ENCODE results near the gene C9orf153. TPM values are rescaled to one million over a fixed set of nuclear protein-coding genes. Genes with fewer than 3 reads are reported as not detected.
"Not testable (repeated sequence)": the region's sequence is repeated elsewhere in the genome, so short reads cannot be mapped to it uniquely, and the experiment has no call there.

Gene C9orf153
- total RNA-seq, 2 donors from 2014 or later = 0.68 to 0.92 TPM

DNA sequence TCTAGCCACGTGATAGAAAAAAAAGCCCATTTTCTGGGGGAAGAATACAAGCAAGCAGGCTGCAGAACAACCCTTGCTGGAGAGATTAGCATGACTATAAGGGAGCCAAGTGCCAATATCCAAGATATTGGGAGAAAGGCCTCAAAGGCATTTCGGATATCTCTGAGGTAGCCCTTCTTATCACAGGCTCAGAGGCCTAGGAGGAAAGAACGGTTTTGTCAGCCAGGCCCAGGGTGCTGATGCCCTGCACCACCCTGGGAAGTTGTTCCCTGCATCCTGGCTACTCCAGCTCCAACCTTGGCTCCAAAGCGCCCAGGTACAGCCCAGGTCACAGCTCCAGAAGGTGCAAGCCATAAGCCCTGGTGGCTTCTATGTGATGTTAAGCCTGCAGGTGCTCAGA lies 66.4 kb downstream of the C9orf153 start:
- H3K36me3 ChIP-seq = no peaks in the 10 kb centered on the region
- no peak for DNase-seq (ENCODE audit: low spot score)

DNA sequence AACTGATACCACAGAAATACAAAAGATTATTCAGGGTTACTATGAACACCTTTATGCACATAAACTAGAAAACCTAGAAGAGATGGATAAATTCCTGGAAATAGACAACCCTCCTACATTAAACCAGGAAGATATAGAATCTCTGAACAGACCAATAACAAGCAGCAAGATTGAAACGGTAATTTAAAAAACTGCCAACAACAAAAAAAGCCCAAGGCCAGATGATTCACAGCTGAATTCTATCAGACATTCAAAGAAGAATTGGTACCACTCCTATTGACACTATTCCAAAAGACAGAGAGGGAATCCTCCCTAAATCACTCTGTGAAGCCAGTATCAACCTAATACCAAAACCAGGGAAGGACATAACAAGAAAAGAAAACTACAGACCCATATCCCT lies 68.8 kb downstream of the C9orf153 start:
- ATAC-seq (ENCODE audit: insufficient number of reproducible peaks, low FRiP score, low read depth); H3K36me3 ChIP-seq; H3K27ac ChIP-seq: not testable (repeated sequence)

More for the DNA sequence above, 66.4 kb downstream of the C9orf153 start:
- TF ChIP-seq, protein P1, sequence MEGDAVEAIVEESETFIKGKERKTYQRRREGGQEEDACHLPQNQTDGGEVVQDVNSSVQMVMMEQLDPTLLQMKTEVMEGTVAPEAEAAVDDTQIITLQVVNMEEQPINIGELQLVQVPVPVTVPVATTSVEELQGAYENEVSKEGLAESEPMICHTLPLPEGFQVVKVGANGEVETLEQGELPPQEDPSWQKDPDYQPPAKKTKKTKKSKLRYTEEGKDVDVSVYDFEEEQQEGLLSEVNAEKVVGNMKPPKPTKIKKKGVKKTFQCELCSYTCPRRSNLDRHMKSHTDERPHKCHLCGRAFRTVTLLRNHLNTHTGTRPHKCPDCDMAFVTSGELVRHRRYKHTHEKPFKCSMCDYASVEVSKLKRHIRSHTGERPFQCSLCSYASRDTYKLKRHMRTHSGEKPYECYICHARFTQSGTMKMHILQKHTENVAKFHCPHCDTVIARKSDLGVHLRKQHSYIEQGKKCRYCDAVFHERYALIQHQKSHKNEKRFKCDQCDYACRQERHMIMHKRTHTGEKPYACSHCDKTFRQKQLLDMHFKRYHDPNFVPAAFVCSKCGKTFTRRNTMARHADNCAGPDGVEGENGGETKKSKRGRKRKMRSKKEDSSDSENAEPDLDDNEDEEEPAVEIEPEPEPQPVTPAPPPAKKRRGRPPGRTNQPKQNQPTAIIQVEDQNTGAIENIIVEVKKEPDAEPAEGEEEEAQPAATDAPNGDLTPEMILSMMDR (IDR thresholded peaks at IDR 0.05) = no peak
- Histone ChIP-seq H3K4me3 (no peak overlapping the region), H3K27me3 (replicated peaks; ENCODE audit: insufficient read depth) (no peaks in the 10 kb centered on the region), H3K4me1 (ENCODE audit: control insufficient read depth in 1 of 2, low read depth in 2 of 2) (no peaks in the 10 kb centered on the region), H3K27ac (no peak overlapping the region), H3K9me3 (peaks cover 24% of the 10 kb centered on the region)
- no peak for ATAC-seq (ENCODE audit: insufficient number of reproducible peaks, low FRiP score, low read depth)

GRCh38 chr9:86187121-86187520 lies 72.3 kb downstream of the C9orf153 start:
- TF ChIP-seq, protein P1 (IDR thresholded peaks at IDR 0.05) = no peak
- no peak overlapping the region for H3K27ac ChIP-seq
- no peak for ATAC-seq (ENCODE audit: insufficient number of reproducible peaks, low FRiP score, low read depth)
- H3K4me1 ChIP-seq (ENCODE audit: control insufficient read depth in 1 of 2, low read depth in 2 of 2) = no peaks in the 10 kb centered on the region
- H3K4me3 ChIP-seq = no peak overlapping the region
- H3K27me3 ChIP-seq (replicated peaks; ENCODE audit: insufficient read depth) = no peaks in the 10 kb centered on the region
- H3K9me3 ChIP-seq = peaks cover 8% of the 10 kb centered on the region
- no peak for DNase-seq (ENCODE audit: low spot score)
- no peaks in the 10 kb centered on the region for H3K36me3 ChIP-seq

More for the DNA sequence above, 68.8 kb downstream of the C9orf153 start:
- H3K9me3 ChIP-seq = peaks cover 24% of the 10 kb centered on the region
- not testable (repeated sequence) for H3K4me1 ChIP-seq (ENCODE audit: control insufficient read depth in 1 of 2, low read depth in 2 of 2); H3K4me3 ChIP-seq; DNase-seq (ENCODE audit: low spot score); H3K27me3 ChIP-seq (replicated peaks; ENCODE audit: insufficient read depth)

DNA sequence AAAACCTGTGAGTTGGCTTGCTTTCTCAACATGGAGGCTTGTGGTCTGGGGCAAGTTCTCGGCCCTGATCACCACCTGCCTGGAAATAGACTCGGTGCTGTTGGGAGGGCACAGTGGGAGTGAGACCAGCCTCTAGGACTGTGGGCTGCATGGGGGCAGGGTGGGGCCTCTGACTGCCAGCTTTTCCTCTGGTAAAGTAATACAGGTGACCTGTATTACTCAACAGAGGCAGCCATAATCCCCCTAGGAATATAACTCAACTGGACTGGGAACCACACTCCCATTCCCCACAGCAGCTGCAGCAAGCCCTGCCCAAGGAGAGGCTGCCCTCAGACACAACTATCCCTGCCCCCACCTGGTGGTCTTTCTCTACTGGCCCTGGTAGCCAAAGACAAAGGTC lies 72.8 kb downstream of the C9orf153 start:
- Histone ChIP-seq H3K9me3 (peaks cover 8% of the 10 kb centered on the region), H3K27me3 (replicated peaks; ENCODE audit: insufficient read depth) (no peaks in the 10 kb centered on the region), H3K4me3 (no peak overlapping the region), H3K27ac (no peak overlapping the region), H3K36me3 (no peaks in the 10 kb centered on the region), H3K4me1 (ENCODE audit: control insufficient read depth in 1 of 2, low read depth in 2 of 2) (no peaks in the 10 kb centered on the region)
- no peak for DNase-seq (ENCODE audit: low spot score)
- ATAC-seq (ENCODE audit: insufficient number of reproducible peaks, low FRiP score, low read depth) = no peak
- TF ChIP-seq, protein P1 (IDR thresholded peaks at IDR 0.05) = no peak

DNA sequence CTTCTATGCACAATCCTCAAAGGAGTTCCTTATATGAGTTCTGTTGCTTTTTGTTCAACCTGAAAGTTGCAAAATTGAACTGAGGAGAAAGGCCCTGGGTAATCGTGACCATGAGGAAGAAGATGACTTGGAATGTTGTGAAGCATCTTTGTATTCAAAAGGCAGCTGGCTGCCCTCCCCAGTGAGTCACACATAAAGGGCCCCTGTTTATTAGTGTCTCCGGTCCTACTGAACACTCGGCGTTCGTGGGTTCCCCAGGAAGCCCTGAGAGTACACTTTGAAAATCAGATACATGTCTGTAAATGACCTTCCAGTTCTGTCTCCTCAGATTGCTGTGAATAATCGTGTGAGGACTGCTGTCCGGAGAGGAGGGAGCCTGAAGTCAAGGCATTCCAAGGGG lies 73.6 kb downstream of the C9orf153 start:
- no peaks in the 10 kb centered on the region for H3K27me3 ChIP-seq (replicated peaks; ENCODE audit: insufficient read depth)
- no peak overlapping the region for H3K27ac ChIP-seq
- H3K36me3 ChIP-seq = no peaks in the 10 kb centered on the region
- no peak for DNase-seq (ENCODE audit: low spot score)
- no peak overlapping the region for H3K4me3 ChIP-seq
- H3K9me3 ChIP-seq = peaks cover 8% of the 10 kb centered on the region
- ATAC-seq (ENCODE audit: insufficient number of reproducible peaks, low FRiP score, low read depth) = no peak
- no peaks in the 10 kb centered on the region for H3K4me1 ChIP-seq (ENCODE audit: control insufficient read depth in 1 of 2, low read depth in 2 of 2)
- TF ChIP-seq, protein P1 (IDR thresholded peaks at IDR 0.05) = no peak

GRCh38 chr9:86184138-86184524 lies 75.3 kb downstream of the C9orf153 start:
- no peaks in the 10 kb centered on the region for H3K4me1 ChIP-seq (ENCODE audit: control insufficient read depth in 1 of 2, low read depth in 2 of 2)
- TF ChIP-seq, protein P1 (IDR thresholded peaks at IDR 0.05) = no peak

More at GRCh38 chr9:86184138-86184524, 75.3 kb downstream of the C9orf153 start:
- H3K4me3 ChIP-seq = no peak overlapping the region
- H3K27me3 ChIP-seq (replicated peaks; ENCODE audit: insufficient read depth) = no peaks in the 10 kb centered on the region
- no peak overlapping the region for H3K27ac ChIP-seq
- H3K9me3 ChIP-seq = peaks cover 8% of the 10 kb centered on the region
- H3K36me3 ChIP-seq = no peaks in the 10 kb centered on the region
- no peak for DNase-seq (ENCODE audit: low spot score)
- ATAC-seq (ENCODE audit: insufficient number of reproducible peaks, low FRiP score, low read depth) = no peak
